Suprapubic skin (tissue), 4 donors: Measurements from ENCODE around the gene SPIRE2.

Experiments used
- CTCF ChIP-seq, 2 donors: fragments of 200-600 bp in 1 of 2; fragments of 450-650 bp in 1 of 2; sonication (generic) in 1 of 2; IDR thresholded peaks; one replicate each; pipeline ENCODE4 v1.5.1; 2016 to 2019; ENCODE audit warnings: antibody characterized with exemption in 2 of 2, mild to moderate bottlenecking in 1 of 2, moderate library complexity in 1 of 2
- EP300 ChIP-seq: sonication (generic); formaldehyde crosslinking; IDR thresholded peaks from one replicate; pipeline ENCODE4 v1.6.1; 2017; ENCODE audit warnings: antibody characterized with exemption
- POLR2A ChIP-seq, 2 donors: fragments of 450-650 bp; IDR thresholded peaks; one replicate each; pipeline ENCODE4 v1.6.1; 2017; ENCODE audit warnings: antibody characterized with exemption in 2 of 2, mild to moderate bottlenecking in 2 of 2, moderate library complexity in 2 of 2
- POLR2AphosphoS5 ChIP-seq, 3 donors: sonication (generic); formaldehyde crosslinking; IDR thresholded peaks; one replicate each; pipeline ENCODE4 v1.6.1; 2017; ENCODE audit warnings: antibody characterized with exemption in 3 of 3

GRCh38 chr16:89909777-89910716, 81.8 kb downstream of the SPIRE2 start:
- TF ChIP-seq POLR2AphosphoS5 (IDR thresholded peaks at IDR 0.05): peak in 1 of 3 donors; percentile 19
- TF ChIP-seq CTCF (IDR thresholded peaks at IDR 0.05): peak; percentile 68 to 95
- no peak for TF ChIP-seq POLR2A (IDR thresholded peaks at IDR 0.05)
- TF ChIP-seq EP300: no peak
